ENCODE measurements around the gene FBXL17. TPM values are rescaled to one million over a fixed set of nuclear protein-coding genes. Genes with fewer than 3 reads are reported as not detected.
A peak's percentile ranks its signal among the peaks of the same experiment; 100 is the strongest.

FBXL17 gene
- total RNA-seq, 1 donor from 2014 or later, result 15.9 TPM

- no peak for DNase-seq (ENCODE audit: low spot score, unreplicated experiment)
- peak overlapping the region; percentile 37 for H3K27ac Mint-ChIP-seq
Measured at GRCh38 chr5:107869438-107870115, 512.3 kb downstream of the FBXL17 start.

GRCh38 chr5:107868650-107869409, 513.1 kb downstream of the FBXL17 start:
- Mint-ChIP-seq H3K27me3 (no peaks in the 10 kb centered on the region), H3K9me3 (ENCODE audit: low read depth) (peaks cover 3% of the 10 kb centered on the region), H3K27ac (no peak overlapping the region), H3K36me3 (ENCODE audit: insufficient read depth) (peaks cover 3% of the 10 kb centered on the region), H3K4me3 (ENCODE audit: low read depth) (no peak overlapping the region), H3K4me1 (ENCODE audit: low read depth) (peaks cover 4% of the 10 kb centered on the region)
- DNase-seq (ENCODE audit: low spot score, unreplicated experiment), result no peak
- no peak for TF ChIP-seq CTCF (IDR thresholded peaks at IDR 0.05; ENCODE audit: unreplicated experiment)

More at GRCh38 chr5:107869438-107870115, 512.3 kb downstream of the FBXL17 start:
- TF ChIP-seq CTCF (IDR thresholded peaks at IDR 0.05; ENCODE audit: unreplicated experiment), result no peak
- H3K27me3 Mint-ChIP-seq, result no peaks in the 10 kb centered on the region
- H3K36me3 Mint-ChIP-seq (ENCODE audit: insufficient read depth), result peaks cover 2% of the 10 kb centered on the region
- H3K4me1 Mint-ChIP-seq (ENCODE audit: low read depth), result peaks cover 4% of the 10 kb centered on the region
- H3K9me3 Mint-ChIP-seq (ENCODE audit: low read depth), result peaks cover under 1% of the 10 kb centered on the region
- no peak overlapping the region for H3K4me3 Mint-ChIP-seq (ENCODE audit: low read depth)

- peaks cover 2% of the 10 kb centered on the region for H3K4me1 Mint-ChIP-seq (ENCODE audit: low read depth)
- H3K9me3 Mint-ChIP-seq (ENCODE audit: low read depth), result peaks cover 3% of the 10 kb centered on the region
- no peaks in the 10 kb centered on the region for H3K27me3 Mint-ChIP-seq
- no peak overlapping the region for H3K4me3 Mint-ChIP-seq (ENCODE audit: low read depth)
- DNase-seq (ENCODE audit: low spot score, unreplicated experiment), result no peak
- H3K36me3 Mint-ChIP-seq (ENCODE audit: insufficient read depth), result peaks cover 3% of the 10 kb centered on the region
- no peak overlapping the region for H3K27ac Mint-ChIP-seq
- TF ChIP-seq CTCF (IDR thresholded peaks at IDR 0.05; ENCODE audit: unreplicated experiment), result no peak
Measured at GRCh38 chr5:107867266-107867665, 514.6 kb downstream of the FBXL17 start.

- TF ChIP-seq CTCF (IDR thresholded peaks at IDR 0.05; ENCODE audit: unreplicated experiment), result no peak
- peaks cover 2% of the 10 kb centered on the region for H3K4me1 Mint-ChIP-seq (ENCODE audit: low read depth)
- peaks cover 3% of the 10 kb centered on the region for H3K36me3 Mint-ChIP-seq (ENCODE audit: insufficient read depth)
- peaks cover 3% of the 10 kb centered on the region for H3K9me3 Mint-ChIP-seq (ENCODE audit: low read depth)
- H3K27me3 Mint-ChIP-seq, result no peaks in the 10 kb centered on the region
- no peak for DNase-seq (ENCODE audit: low spot score, unreplicated experiment)
- H3K4me3 Mint-ChIP-seq (ENCODE audit: low read depth), result no peak overlapping the region
- H3K27ac Mint-ChIP-seq, result no peak overlapping the region
Measured at GRCh38 chr5:107864793-107865192, 517.1 kb downstream of the FBXL17 start.

GRCh38 chr5:107863125-107863524, 518.8 kb downstream of the FBXL17 start:
- TF ChIP-seq CTCF (IDR thresholded peaks at IDR 0.05; ENCODE audit: unreplicated experiment), result no peak
- Mint-ChIP-seq H3K27ac (no peak overlapping the region), H3K27me3 (no peaks in the 10 kb centered on the region), H3K4me1 (ENCODE audit: low read depth) (no peaks in the 10 kb centered on the region), H3K36me3 (ENCODE audit: insufficient read depth) (peaks cover 3% of the 10 kb centered on the region), H3K9me3 (ENCODE audit: low read depth) (peaks cover 3% of the 10 kb centered on the region), H3K4me3 (ENCODE audit: low read depth) (no peak overlapping the region)
- no peak for DNase-seq (ENCODE audit: low spot score, unreplicated experiment)
